Thyroid gland (tissue), 4 donors: ENCODE measurements around the gene MED13.

Experiments used
- POLR2A ChIP-seq, 2 donors: fragments of 450-650 bp; IDR thresholded peaks; one replicate each; pipeline ENCODE4 v1.6.1; 2017; ENCODE audit warnings: antibody characterized with exemption in 2 of 2, mild to moderate bottlenecking in 2 of 2, moderate library complexity in 1 of 2
- TF ChIP-seq, protein P1 (sequence below), 6 experiments: fragments of 200-600 bp in 3 of 6; fragments of 450-650 bp in 3 of 6; sonication (generic) in 3 of 6; IDR thresholded peaks; one replicate each; pipeline ENCODE4 v1.5.1; 2016 to 2019; ENCODE audit warnings: antibody characterized with exemption in 6 of 6, mild to moderate bottlenecking in 2 of 6, inconsistent platforms in 1 of 6, moderate library complexity in 1 of 6

GRCh38 chr17:62067165-62068145 lies 2.4 kb upstream of the MED13 start:
- TF ChIP-seq, protein P1, sequence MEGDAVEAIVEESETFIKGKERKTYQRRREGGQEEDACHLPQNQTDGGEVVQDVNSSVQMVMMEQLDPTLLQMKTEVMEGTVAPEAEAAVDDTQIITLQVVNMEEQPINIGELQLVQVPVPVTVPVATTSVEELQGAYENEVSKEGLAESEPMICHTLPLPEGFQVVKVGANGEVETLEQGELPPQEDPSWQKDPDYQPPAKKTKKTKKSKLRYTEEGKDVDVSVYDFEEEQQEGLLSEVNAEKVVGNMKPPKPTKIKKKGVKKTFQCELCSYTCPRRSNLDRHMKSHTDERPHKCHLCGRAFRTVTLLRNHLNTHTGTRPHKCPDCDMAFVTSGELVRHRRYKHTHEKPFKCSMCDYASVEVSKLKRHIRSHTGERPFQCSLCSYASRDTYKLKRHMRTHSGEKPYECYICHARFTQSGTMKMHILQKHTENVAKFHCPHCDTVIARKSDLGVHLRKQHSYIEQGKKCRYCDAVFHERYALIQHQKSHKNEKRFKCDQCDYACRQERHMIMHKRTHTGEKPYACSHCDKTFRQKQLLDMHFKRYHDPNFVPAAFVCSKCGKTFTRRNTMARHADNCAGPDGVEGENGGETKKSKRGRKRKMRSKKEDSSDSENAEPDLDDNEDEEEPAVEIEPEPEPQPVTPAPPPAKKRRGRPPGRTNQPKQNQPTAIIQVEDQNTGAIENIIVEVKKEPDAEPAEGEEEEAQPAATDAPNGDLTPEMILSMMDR (IDR thresholded peaks at IDR 0.05), result no peak
- TF ChIP-seq POLR2A (IDR thresholded peaks at IDR 0.05), result no peak
